ENCODE measurements around the gene INSIG1.

INSIG1 gene

GRCh38 chr7:155299535-155300202 lies 2.0 kb downstream of the INSIG1 start:
- no peak for TF ChIP-seq CTCF (IDR thresholded peaks at IDR 0.05; ENCODE audit: low read depth, low read length)
- peak overlapping the region; percentile 85 to 87 for H3K4me3 ChIP-seq (replicated peaks in 1 of 2; ENCODE audit: low read depth in 2 of 2, low read length in 2 of 2)
- no peak for DNase-seq (ENCODE audit: low read depth in 2 of 2)

- H3K4me3 ChIP-seq (replicated peaks in 1 of 2; ENCODE audit: low read depth in 2 of 2, low read length in 2 of 2), result peak overlapping the region; percentile 25 to 87
Observed at GRCh38 chr7:155300641-155301452, 3.2 kb downstream of the INSIG1 start.

GRCh38 chr7:155303039-155303593 lies 5.4 kb downstream of the INSIG1 start:
- TF ChIP-seq CTCF (IDR thresholded peaks at IDR 0.05; ENCODE audit: low read depth, low read length), result no peak
- DNase-seq (ENCODE audit: low read depth in 2 of 2), result no peak
- H3K4me3 ChIP-seq (replicated peaks in 1 of 2; ENCODE audit: low read depth in 2 of 2, low read length in 2 of 2), result no peak overlapping the region

More at GRCh38 chr7:155300641-155301452, 3.2 kb downstream of the INSIG1 start:
- DNase-seq (ENCODE audit: low read depth in 2 of 2), result no peak
- TF ChIP-seq CTCF (IDR thresholded peaks at IDR 0.05; ENCODE audit: low read depth, low read length), result no peak

- no peak for DNase-seq (ENCODE audit: low read depth in 2 of 2)
- H3K4me3 ChIP-seq (replicated peaks in 1 of 2; ENCODE audit: low read depth in 2 of 2, low read length in 2 of 2), result no peak overlapping the region
- no peak for TF ChIP-seq CTCF (IDR thresholded peaks at IDR 0.05; ENCODE audit: low read depth, low read length)
Observed at GRCh38 chr7:155303897-155304296, 6.2 kb downstream of the INSIG1 start.

GRCh38 chr7:155305231-155305904 lies 7.7 kb downstream of the INSIG1 start:
- TF ChIP-seq CTCF (IDR thresholded peaks at IDR 0.05; ENCODE audit: low read depth, low read length), result no peak
- no peak for DNase-seq (ENCODE audit: low read depth in 2 of 2)
- H3K4me3 ChIP-seq (replicated peaks in 1 of 2; ENCODE audit: low read depth in 2 of 2, low read length in 2 of 2), result no peak overlapping the region

- no peak overlapping the region for H3K4me3 ChIP-seq (replicated peaks in 1 of 2; ENCODE audit: low read depth in 2 of 2, low read length in 2 of 2)
- TF ChIP-seq CTCF (IDR thresholded peaks at IDR 0.05; ENCODE audit: low read depth, low read length), result no peak
- DNase-seq (ENCODE audit: low read depth in 2 of 2), result no peak
Observed at GRCh38 chr7:155306673-155307470, 9.2 kb downstream of the INSIG1 start.

Measured in cardiac fibroblast (primary cell).